ENCODE results near the gene SPCS1. TPM values are rescaled to one million over a fixed set of nuclear protein-coding genes. Genes with fewer than 3 reads are reported as not detected.

SPCS1 gene
- total RNA-seq, 1 donor from 2014 or later = 142 TPM

- Histone ChIP-seq H3K27me3 (no peaks in the 10 kb centered on the region), H3K4me1 (no peaks in the 10 kb centered on the region), H3K4me2 (no peak overlapping the region), H3K9ac (no peak overlapping the region), H3K36me3 (peaks cover 33% of the 10 kb centered on the region), H3K27ac (no peak overlapping the region), H3F3A (ENCODE audit: low read depth) (no peaks in the 10 kb centered on the region), H3K4me3 (no peak overlapping the region), H4K20me1 (ENCODE audit: low read depth) (no peaks in the 10 kb centered on the region), H2AFZ (replicated peaks) (no peak overlapping the region), H3K9me3 (ENCODE audit: low read depth) (no peaks in the 10 kb centered on the region), H3K79me2 (ENCODE audit: low read depth) (no peaks in the 10 kb centered on the region)
- H3K27me3 Mint-ChIP-seq (ENCODE audit: insufficient read depth, low read depth) = no peaks in the 10 kb centered on the region
- no peaks in the 10 kb centered on the region for H3K4me1 Mint-ChIP-seq
- H3K4me3 Mint-ChIP-seq = no peak overlapping the region
- H3K27ac Mint-ChIP-seq = no peak overlapping the region
- TF ChIP-seq EZH2phosphoT487 (IDR thresholded peaks at IDR 0.05) (no peak), EZH2 (IDR thresholded peaks at IDR 0.05) (no peak), CTCF (IDR thresholded peaks at IDR 0.05) (no peak)
- peaks cover 47% of the 10 kb centered on the region for H3K36me3 Mint-ChIP-seq
- H3K9me3 Mint-ChIP-seq = no peaks in the 10 kb centered on the region
- no peak for DNase-seq (ENCODE audit: low spot score)
These were observed 37.8 kb downstream of the SPCS1 start for GRCh38 chr3:52743721-52744120.

GRCh38 chr3:52752045-52752660, 46.2 kb downstream of the SPCS1 start:
- DNase-seq (ENCODE audit: low spot score) = no peak
- Histone ChIP-seq H3K4me2 (no peak overlapping the region), H3K79me2 (ENCODE audit: low read depth) (no peaks in the 10 kb centered on the region), H4K20me1 (ENCODE audit: low read depth) (no peaks in the 10 kb centered on the region), H3F3A (ENCODE audit: low read depth) (no peaks in the 10 kb centered on the region), H3K9ac (no peak overlapping the region), H3K36me3 (peaks cover 26% of the 10 kb centered on the region), H3K4me1 (no peaks in the 10 kb centered on the region), H3K4me3 (no peak overlapping the region), H3K27ac (no peak overlapping the region), H3K9me3 (ENCODE audit: low read depth) (no peaks in the 10 kb centered on the region), H2AFZ (replicated peaks) (no peak overlapping the region), H3K27me3 (no peaks in the 10 kb centered on the region)
- Mint-ChIP-seq H3K4me1 (no peaks in the 10 kb centered on the region), H3K27me3 (ENCODE audit: insufficient read depth, low read depth) (no peaks in the 10 kb centered on the region), H3K4me3 (no peak overlapping the region), H3K9me3 (no peaks in the 10 kb centered on the region), H3K36me3 (peaks cover 38% of the 10 kb centered on the region), H3K27ac (no peak overlapping the region)
- TF ChIP-seq CTCF (IDR thresholded peaks at IDR 0.05) = no peak
- no peak for TF ChIP-seq EZH2 (IDR thresholded peaks at IDR 0.05)
- TF ChIP-seq EZH2phosphoT487 (IDR thresholded peaks at IDR 0.05) = no peak

- Histone ChIP-seq H3K9me3 (ENCODE audit: low read depth) (no peaks in the 10 kb centered on the region), H3K4me3 (no peak overlapping the region), H3K79me2 (ENCODE audit: low read depth) (no peaks in the 10 kb centered on the region), H3F3A (ENCODE audit: low read depth) (no peaks in the 10 kb centered on the region), H3K4me1 (no peaks in the 10 kb centered on the region), H4K20me1 (ENCODE audit: low read depth) (no peaks in the 10 kb centered on the region), H2AFZ (replicated peaks) (no peak overlapping the region), H3K27ac (no peak overlapping the region), H3K27me3 (no peaks in the 10 kb centered on the region), H3K9ac (no peak overlapping the region), H3K4me2 (no peak overlapping the region), H3K36me3 (peaks cover 22% of the 10 kb centered on the region)
- Mint-ChIP-seq H3K27ac (no peak overlapping the region), H3K36me3 (peaks cover 40% of the 10 kb centered on the region), H3K4me3 (no peak overlapping the region), H3K4me1 (no peaks in the 10 kb centered on the region), H3K27me3 (ENCODE audit: insufficient read depth, low read depth) (no peaks in the 10 kb centered on the region), H3K9me3 (no peaks in the 10 kb centered on the region)
- no peak for DNase-seq (ENCODE audit: low spot score)
- TF ChIP-seq EZH2phosphoT487 (IDR thresholded peaks at IDR 0.05) = no peak
- TF ChIP-seq EZH2 (IDR thresholded peaks at IDR 0.05) = no peak
- no peak for TF ChIP-seq CTCF (IDR thresholded peaks at IDR 0.05)
These were observed 48.5 kb downstream of the SPCS1 start for GRCh38 chr3:52754373-52754772.

Data from neural progenitor cell (in vitro differentiated cells).